PFSK-1 (cell line): ENCODE results near the gene IPO11.

Source experiments
- FOXP2 ChIP-seq: optimal IDR thresholded peaks from 2 replicates; pipeline ENCODE3; 2011; ENCODE audit warnings: borderline replicate concordance, control low read depth, inconsistent platforms; ENCODE audit not compliant: insufficient read depth; ENCODE audit errors: extremely low read length, extremely low read depth
- POLR2AphosphoS5 ChIP-seq: IDR thresholded peaks from 2 replicates; pipeline ENCODE4 v1.6.1; 2012; ENCODE audit warnings: low read depth, mild to moderate bottlenecking, control low read depth, low read length, moderate library complexity
- SIN3A ChIP-seq: IDR thresholded peaks from 2 replicates; pipeline ENCODE4 v1.6.1; 2012; ENCODE audit warnings: mild to moderate bottlenecking, low read length, moderate library complexity, borderline replicate concordance; ENCODE audit not compliant: insufficient read depth
- TAF1 ChIP-seq: IDR thresholded peaks from 2 replicates; pipeline ENCODE4 v1.6.1; 2012; ENCODE audit warnings: low read length, control low read depth, borderline replicate concordance; ENCODE audit not compliant: insufficient read depth
- TF ChIP-seq, protein P1 (sequence below), 2 experiments: IDR thresholded peaks; 2 replicates each; pipeline versions ENCODE4 v1.6.1 to v1.8.0; 2011 to 2012; ENCODE audit warnings: low read depth in 2 of 2, low read length in 2 of 2, control low read depth in 1 of 2, inconsistent platforms in 1 of 2, mild to moderate bottlenecking in 1 of 2, moderate library complexity in 1 of 2; ENCODE audit not compliant: insufficient read depth in 1 of 2

IPO11 gene

GRCh38 chr5:62568143-62568542, 155.6 kb downstream of the IPO11 start:
- TF ChIP-seq TAF1 (no peak), SIN3A (no peak), FOXP2 (no peak), POLR2AphosphoS5 (no peak)
- TF ChIP-seq, protein P1, sequence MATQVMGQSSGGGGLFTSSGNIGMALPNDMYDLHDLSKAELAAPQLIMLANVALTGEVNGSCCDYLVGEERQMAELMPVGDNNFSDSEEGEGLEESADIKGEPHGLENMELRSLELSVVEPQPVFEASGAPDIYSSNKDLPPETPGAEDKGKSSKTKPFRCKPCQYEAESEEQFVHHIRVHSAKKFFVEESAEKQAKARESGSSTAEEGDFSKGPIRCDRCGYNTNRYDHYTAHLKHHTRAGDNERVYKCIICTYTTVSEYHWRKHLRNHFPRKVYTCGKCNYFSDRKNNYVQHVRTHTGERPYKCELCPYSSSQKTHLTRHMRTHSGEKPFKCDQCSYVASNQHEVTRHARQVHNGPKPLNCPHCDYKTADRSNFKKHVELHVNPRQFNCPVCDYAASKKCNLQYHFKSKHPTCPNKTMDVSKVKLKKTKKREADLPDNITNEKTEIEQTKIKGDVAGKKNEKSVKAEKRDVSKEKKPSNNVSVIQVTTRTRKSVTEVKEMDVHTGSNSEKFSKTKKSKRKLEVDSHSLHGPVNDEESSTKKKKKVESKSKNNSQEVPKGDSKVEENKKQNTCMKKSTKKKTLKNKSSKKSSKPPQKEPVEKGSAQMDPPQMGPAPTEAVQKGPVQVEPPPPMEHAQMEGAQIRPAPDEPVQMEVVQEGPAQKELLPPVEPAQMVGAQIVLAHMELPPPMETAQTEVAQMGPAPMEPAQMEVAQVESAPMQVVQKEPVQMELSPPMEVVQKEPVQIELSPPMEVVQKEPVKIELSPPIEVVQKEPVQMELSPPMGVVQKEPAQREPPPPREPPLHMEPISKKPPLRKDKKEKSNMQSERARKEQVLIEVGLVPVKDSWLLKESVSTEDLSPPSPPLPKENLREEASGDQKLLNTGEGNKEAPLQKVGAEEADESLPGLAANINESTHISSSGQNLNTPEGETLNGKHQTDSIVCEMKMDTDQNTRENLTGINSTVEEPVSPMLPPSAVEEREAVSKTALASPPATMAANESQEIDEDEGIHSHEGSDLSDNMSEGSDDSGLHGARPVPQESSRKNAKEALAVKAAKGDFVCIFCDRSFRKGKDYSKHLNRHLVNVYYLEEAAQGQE (IDR thresholded peaks at IDR 0.05; ENCODE audit: insufficient read depth in 1 of 2, low read depth in 2 of 2, low read length in 2 of 2) = no peak

GRCh38 chr5:62568800-62569432, 156.4 kb downstream of the IPO11 start:
- TF ChIP-seq TAF1 (no peak), SIN3A (no peak), FOXP2 (no peak), POLR2AphosphoS5 (no peak)
- TF ChIP-seq, protein P1 (IDR thresholded peaks at IDR 0.05; ENCODE audit: insufficient read depth in 1 of 2, low read depth in 2 of 2, low read length in 2 of 2) = no peak

DNA sequence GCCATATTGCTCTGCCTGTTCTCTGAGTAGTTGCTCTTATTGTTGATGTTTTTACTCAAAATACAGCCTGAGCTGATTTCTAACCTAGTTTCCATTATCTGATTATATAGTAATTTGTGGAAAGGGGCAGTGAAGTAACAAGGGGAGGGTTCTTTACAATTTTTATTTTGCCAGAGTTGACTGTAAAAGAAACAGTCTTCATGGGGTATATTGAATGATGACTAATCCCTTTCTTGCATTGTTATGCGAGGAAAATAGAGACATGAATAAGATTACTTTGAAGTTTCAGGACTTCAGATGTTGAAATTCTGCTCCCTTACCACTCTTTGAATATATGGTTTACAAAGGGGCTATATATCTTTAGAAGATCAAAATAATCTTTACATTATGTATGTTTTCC, 156.9 kb downstream of the IPO11 start:
- TF ChIP-seq SIN3A (no peak), POLR2AphosphoS5 (no peak), FOXP2 (no peak), TAF1 (no peak)
- TF ChIP-seq, protein P1 (IDR thresholded peaks at IDR 0.05; ENCODE audit: insufficient read depth in 1 of 2, low read depth in 2 of 2, low read length in 2 of 2) = no peak

GRCh38 chr5:62572918-62573514, 160.5 kb downstream of the IPO11 start:
- TF ChIP-seq, protein P1 (IDR thresholded peaks at IDR 0.05; ENCODE audit: insufficient read depth in 1 of 2, low read depth in 2 of 2, low read length in 2 of 2) = no peak
- TF ChIP-seq FOXP2 (no peak), TAF1 (no peak), SIN3A (no peak), POLR2AphosphoS5 (no peak)

DNA sequence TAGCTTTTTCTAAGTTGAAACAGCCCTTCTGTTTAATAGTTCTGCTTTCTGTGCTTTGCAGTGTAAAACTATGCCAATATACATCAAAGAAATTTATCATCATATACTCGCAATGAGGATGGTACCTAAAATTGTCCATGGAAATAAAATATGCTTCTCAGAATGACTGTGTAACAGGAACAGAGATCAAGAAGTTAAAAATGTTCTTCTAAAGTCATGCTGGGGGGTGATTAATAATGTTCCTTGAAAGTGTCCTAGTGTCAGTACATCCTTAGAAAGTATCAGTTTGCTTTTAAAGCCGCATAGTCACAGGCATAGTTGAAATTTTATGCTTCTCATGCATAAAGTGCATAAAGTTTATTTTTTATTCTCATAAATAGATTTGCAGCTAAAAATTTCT, 162.0 kb downstream of the IPO11 start:
- TF ChIP-seq POLR2AphosphoS5 = no peak
